NCI-H345 (cell line): Measurements from ENCODE around the gene HSD17B1.
A peak's percentile ranks its signal among the peaks of the same experiment; 100 is the strongest.
"Not testable (repeated sequence)": the region's sequence is repeated elsewhere in the genome, so short reads cannot be mapped to it uniquely, and the experiment has no call there.

Source experiments
- DNase-seq: peaks from one replicate; lab custom pipeline; 2025; lab: John Stamatoyannopoulos, UW

The HSD17B1 gene

DNA sequence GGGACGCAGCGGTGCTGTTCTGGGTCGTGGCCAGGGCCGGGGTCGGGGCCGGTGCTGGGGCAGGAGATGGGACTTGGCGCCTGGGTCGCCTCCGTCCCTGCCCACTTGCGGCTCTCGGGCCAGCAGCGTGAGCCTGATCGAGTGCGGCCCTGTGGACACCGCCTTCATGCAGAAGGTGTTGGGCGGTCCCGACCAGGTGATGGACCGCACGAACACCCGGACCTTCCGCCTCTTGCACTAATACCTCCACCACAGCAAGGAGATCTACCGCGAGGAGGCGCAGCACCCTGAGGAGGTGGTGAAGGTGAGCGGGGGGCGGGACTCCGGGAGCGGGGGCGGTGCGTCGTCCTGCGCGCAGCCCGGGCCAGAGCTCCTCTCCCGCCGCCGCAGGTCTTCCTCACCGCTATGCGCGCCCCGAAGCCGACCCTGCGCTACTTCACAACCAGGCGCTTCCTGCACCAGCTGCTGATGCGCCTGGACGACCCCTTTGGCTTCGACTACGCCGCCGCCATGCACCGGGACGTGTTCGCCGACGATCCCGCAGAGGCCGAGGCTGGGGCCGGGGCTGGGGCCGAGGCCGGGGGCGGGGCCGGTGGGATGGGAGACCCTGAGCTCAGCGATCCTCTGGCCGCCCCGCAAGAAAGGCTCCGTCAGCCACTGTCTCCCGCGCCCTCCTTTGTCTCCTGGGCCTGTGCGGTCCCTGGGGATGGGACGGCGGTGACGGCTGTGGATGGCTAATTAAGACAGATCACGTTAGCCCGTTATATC lies 4.5 kb upstream of the HSD17B1 start:
- DNase-seq, result peak; percentile 86

DNA sequence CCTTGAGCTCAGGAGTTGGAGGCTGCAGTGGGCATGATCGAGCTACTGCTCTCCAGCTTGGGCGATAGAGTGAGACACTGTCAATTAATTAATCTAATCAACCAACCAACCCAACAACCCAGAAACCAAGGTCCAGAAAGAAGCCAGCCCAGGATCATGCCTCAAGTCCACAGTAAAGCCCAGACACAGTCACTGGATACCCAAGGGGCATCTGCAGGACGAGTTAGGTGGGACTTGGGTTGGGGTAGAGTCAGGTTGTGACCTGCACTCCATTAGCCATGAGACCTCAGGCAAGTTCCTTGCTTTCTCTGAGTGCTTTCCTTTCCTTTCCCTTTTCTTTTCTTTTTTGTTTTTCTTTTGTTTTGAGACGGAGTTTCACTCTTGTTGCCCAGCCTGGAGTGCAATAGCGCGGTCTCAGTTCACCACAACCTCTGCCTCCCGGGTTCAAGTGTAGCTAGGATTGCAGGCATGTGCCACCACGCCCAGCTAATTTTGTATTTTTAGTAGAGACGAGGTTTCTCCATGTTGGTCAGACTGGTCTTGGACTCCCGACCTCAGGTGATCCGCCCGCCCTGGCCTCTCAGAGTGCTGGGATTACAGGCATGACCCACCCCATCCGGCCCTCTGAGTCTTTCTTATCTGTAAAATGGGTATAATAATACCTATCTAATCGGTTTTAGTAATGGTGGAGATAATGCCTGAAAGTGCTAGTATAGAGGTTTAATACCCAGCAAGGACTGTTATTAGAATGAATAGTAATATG lies 3.5 kb upstream of the HSD17B1 start:
- no peak for DNase-seq

GRCh38 chr17:42553161-42553818 lies 567 bp downstream of the HSD17B1 start:
- DNase-seq, result no peak

DNA sequence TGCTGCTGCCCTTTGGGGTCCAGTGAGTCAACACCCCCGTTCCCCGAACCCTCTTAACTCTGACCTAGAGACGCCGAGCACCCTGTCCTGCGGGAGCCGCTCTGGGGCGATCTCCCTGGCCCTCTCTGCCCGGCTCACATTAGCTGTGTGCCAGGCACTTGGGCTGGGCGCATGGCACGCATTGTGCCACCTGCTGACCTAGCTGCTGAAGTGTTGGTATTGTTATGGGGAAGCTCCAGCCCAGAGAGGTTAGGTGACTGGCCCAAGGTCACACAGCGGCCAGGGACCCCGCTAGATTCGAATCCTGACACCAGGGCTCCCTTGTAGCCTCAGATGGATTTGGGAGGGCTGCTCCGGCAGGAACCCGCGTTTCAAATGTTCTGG lies 1.1 kb downstream of the HSD17B1 start:
- DNase-seq, result no peak

GRCh38 chr17:42554250-42555121 lies 1.8 kb downstream of the HSD17B1 start:
- peak; percentile 71 for DNase-seq

- no peak for DNase-seq
Observed at GRCh38 chr17:42555122-42555622, 2.4 kb downstream of the HSD17B1 start.

DNA sequence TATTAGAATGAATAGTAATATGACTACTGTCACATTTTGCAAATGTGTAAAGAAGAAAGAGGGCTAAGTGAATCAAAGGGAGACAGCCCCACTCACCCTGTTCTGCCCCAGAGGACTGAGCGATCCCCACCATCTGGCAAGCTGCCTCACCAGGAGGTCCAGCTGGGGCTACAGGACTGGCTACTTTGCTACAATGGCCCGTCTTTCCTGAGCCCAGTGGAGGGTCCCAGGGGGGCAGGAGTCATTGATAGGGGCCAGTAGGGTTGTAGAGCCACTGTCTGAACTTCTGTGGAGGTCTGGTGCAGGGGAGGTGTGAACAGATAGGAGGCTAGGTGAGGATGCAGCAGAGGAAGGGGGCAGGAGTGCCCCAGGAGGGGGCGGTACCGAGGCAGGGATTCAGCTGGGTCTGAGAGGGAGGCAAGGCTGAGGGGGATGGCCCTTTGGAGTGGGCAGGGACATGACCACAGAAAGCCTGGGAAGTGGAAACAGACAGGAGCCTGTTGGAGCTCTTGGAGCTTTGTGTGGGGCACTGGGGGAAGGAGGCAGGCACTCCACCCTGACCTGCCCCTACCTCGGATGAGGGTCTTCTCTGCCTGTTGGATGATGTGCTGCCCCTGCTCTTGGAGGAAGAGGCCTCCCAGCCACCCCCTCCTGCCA lies 3.4 kb downstream of the HSD17B1 start:
- DNase-seq, result not testable (repeated sequence)

DNA sequence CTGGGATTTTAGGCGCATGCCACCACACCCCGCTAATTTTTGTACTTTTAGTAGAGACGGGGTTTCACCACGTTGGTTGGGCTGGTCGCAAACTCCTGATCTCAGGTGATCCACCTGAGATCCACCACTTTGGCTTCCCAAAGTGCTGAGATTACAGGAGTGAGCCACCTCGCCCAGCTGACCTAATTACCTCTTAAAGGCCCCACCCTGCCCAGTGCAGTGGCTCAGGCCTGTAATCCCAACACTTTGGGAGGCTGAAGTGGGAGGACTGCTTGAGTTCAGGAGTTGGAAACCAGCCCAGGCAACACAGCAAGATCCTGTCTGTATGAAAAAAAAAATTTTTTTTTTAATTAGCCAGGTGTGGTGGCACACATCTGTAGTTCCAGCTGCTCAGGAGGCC lies 6.4 kb downstream of the HSD17B1 start:
- no peak for DNase-seq

DNA sequence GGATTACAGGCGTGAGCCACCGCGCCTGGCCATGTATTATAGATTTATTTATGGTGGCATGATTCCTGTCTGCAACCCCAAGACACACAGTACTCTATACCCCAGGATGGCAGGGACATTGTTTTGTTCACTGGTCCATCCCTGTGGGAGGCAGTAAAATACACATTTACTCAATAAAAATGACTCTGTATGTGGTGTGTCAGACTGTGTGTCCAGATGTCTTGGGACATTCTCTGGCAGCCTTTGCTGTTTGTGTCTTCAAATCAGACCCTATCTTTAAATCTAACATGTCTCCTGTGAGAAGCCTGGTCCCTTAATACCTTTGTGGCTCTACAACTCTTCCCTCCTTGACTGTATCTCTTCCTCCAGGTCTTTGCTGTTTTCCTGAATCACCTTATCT lies 7.5 kb downstream of the HSD17B1 start:
- no peak for DNase-seq

DNA sequence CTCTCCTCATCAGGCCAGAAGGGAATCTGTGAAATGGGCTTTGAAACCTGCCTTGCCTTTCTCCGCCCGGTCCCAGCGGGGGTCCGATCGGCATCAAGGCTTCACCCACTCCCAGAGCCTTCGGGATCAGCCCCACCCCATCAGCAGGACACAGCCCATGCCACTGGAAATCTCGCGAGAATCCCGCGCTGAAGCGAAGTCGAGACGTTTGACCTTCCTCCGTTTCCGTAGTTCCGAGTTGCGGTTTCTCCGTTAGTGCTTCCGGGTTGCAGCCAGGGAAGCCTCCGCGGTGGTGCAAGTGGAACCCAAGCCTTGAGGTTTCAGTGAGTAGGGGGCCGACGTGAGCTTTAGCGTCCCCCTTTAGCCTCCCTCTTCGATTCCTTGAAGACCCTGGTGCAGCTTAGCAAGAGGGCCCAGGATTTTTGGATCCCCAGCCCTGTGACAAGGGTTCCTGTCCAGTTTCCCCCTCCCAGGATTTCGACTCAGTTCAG lies 9.2 kb downstream of the HSD17B1 start, which contains the start of gene COASY:
TSS of gene COASY (plus strand) at position 252 of the 491 bp plus-strand sequence. CDS start 475 bp downstream, outside the sequence.
- peak; percentile 99 for DNase-seq

DNA sequence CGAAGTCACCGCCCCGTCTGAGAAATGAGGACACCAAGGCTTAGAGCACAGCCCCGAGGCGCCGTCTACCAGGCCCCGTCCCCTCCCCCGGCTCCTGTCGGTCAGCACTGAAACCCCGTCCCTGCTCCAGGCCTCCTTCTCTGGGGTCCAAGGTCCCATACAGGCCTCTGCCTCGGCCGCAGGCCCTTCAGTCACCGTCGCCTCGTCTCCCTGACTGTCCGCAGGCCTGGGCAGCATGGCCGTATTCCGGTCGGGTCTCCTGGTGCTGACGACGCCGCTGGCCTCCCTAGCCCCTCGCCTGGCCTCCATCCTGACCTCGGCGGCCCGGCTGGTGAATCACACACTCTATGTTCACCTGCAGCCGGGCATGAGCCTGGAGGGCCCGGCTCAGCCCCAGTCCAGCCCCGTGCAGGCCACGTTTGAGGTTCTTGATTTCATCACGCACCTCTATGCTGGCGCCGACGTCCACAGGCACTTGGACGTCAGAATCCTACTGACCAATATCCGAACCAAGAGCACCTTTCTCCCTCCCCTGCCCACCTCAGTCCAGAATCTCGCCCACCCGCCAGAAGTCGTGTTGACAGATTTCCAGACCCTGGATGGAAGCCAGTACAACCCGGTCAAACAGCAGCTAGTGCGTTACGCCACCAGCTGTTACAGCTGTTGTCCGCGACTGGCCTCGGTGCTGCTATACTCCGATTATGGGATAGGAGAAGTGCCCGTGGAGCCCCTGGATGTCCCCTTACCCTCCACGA lies 9.8 kb downstream of the HSD17B1 start:
- DNase-seq, result no peak

DNA sequence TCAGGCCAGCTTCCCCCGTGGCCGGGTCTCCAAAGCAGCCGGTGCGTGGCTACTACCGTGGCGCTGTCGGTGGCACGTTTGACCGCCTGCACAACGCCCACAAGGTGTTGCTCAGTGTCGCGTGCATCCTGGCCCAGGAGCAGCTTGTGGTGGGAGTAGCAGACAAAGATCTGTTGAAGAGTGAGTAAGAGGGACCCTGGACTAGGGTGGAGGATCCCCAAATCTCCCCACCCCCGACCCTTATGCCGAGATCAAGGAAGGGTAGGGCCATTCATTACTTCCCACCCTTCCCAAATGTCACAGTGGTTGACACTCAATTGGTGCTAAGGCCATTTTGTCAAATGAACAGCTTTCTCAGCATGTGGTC lies 10.4 kb downstream of the HSD17B1 start:
- DNase-seq, result no peak

DNA sequence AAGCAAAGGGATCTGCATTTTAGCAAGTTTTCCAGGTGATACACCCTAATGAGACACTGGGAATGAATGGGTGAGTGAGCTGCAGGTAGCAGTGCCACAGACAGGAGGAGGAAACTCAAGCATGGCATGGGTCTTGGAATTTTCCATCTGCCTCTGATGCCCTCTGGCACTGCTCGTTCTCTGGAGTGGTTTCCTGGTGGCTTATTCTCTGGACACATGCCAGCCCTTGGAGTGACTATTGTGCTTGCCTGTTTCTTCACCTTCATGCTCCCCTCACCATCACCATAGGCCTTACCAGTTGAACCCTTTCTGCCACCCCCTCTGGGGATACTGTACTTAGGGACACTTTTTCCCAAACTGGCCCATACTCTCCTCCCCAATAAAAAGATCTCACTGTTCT lies 10.8 kb downstream of the HSD17B1 start:
- DNase-seq, result peak; percentile 30

GRCh38 chr17:42563950-42564349 lies 11.2 kb downstream of the HSD17B1 start:
- no peak for DNase-seq

GRCh38 chr17:42564815-42565522 lies 12.2 kb downstream of the HSD17B1 start:
- no peak for DNase-seq

DNA sequence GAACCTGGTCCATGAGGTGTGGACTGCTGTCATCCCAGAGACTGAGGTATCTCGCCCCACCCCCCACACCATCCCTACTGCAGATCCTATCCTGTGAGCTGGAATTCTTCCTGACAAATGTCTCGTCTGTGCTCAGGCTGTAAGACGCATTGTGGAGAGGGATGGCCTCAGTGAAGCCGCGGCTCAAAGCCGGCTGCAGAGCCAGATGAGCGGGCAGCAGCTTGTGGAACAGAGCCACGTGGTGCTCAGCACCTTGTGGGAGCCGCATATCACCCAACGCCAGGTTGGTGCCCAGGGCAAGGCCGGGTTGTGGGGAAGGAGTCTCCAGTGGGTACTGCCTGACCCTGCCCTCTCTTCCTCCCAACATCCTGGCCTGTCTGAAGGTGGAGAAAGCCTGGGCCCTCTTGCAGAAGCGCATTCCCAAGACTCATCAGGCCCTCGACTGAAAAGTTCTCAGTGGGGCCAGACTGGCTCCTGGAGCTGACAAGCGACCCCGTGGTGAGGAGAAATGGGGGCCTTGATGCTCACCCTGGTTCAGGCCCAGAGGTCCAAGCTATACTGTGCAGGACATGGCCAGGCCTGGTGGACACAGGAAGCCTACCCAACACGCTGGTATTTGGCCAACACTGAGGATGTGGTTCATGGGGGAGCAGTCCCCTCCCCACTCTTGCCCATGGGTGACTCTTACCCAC lies 12.9 kb downstream of the HSD17B1 start:
- DNase-seq, result no peak

DNA sequence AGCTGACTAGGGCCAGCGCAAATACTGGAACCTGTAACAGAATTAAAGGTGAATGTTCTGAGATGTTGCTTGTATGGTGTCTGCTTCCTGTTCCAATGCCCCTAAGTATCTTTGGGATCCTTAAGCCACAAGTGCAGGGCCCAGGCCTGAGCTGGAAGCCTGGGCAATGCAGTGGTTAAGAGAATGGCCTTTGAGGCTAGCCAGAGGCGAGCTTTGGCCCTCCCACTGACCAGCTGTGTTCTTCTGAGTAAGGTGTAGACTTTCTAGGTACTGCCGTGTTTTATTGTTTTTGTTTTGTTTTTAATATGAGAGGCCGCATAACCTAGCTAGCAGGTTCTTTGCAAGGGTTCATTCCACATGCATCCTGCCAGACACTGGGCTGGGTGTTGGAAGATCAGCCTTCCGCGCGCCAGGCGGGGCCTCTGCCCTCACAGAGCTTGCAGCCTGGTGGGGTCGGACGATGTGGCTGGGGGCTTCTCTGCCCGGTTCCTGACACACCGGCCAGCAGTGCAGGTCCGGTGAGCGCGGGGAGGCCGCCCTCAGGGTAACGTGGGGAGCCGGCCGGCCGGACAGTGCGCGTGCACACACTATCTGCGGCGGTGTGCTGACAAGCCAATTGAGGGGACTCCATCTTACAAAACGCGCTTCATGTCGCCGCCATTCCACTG lies 13.6 kb downstream of the HSD17B1 start:
- no peak for DNase-seq

DNA sequence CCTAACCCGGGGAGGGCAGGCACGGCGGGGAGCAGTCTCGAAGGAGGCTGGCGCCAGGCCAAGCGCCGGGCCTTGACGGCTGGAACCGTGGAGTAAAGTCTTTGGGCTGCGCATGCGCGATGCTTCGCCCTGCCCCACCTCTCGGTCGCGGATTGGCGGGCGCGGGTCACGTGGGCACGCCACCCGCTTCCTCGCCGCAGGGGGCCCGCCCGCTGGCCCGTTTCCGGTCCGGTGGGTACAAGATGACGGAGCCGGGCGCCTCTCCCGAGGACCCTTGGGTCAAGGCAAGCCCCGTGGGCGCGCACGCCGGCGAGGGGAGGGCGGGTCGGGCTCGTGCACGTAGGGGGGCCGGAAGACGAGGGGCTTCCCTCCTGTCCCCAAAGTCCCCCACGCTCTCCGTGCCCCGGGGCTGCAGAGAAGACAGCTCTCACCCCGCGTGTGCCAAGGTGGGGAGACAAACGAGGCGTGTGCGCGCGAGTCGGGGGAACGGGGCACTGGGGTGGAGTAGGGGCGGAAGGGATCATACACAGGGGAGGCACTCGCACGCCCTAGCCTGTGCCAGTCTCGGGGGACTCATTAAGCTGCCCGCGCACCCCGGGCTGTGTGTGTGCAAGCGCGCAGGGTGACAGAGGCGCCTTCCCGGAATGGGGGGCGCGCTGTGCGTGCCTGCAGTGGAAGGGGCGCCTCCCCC lies 14.3 kb downstream of the HSD17B1 start, which contains the start of gene MLX:
TSS of gene MLX (plus strand) at position 218 of the 691 bp plus-strand sequence. CDS start at position 243, 25 bp downstream.
- peak; percentile 95 for DNase-seq
